ENCODE data around the gene TBATA.

TBATA gene

GRCh38 chr10:70809726-70810125 is 24.5 kb upstream of the TBATA start:
- ChIA-PET POLR2A (no interaction called here), CTCF (interaction anchor here (0.7 to 1.5 kb wide), 5 partner anchors 10 to 260 kb away, joined by 3 to 5 read pairs (median 3); no protein-coding TSS in a partner anchor)
- no peak for TF ChIP-seq CTCF (IDR thresholded peaks at IDR 0.05; ENCODE audit: control extremely low read depth, extremely low read depth, low read depth, missing control alignments)
- no peak for DNase-seq (ENCODE audit: extremely low spot score)

- TF ChIP-seq CTCF (IDR thresholded peaks at IDR 0.05; ENCODE audit: control extremely low read depth, extremely low read depth, low read depth, missing control alignments), result no peak
- no peak for DNase-seq (ENCODE audit: extremely low spot score)
- ChIA-PET CTCF (interaction anchor here (1.0 to 1.3 kb wide), 2 partner anchors 48 to 259 kb away, joined by 3 to 4 read pairs; no protein-coding TSS in a partner anchor), POLR2A (no interaction called here)
Observed at GRCh38 chr10:70809011-70809611, 23.9 kb upstream of the TBATA start.

DNA sequence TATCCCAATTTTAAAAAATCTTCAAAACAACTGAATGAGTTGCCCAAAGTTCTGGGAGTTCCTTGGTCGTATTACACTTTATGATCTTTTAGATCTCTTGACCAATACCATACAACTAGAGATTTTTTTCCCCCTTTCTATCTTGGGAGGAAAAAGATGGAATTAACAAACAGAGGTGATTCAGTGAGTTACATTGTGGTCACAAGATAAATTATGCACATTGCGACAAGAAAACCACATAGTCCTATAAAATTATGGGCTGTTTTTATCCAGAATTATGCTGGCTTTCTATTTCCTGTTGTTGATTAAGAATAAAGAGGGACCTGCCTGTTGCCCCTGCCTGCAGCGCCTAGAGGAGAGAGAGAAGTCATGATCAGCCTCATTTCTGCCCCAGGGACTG is 22.4 kb upstream of the TBATA start:
- TF ChIP-seq CTCF (IDR thresholded peaks at IDR 0.05; ENCODE audit: control extremely low read depth, extremely low read depth, low read depth, missing control alignments), result no peak
- CTCF ChIA-PET, result no interaction called here
- POLR2A ChIA-PET, result no interaction called here
- no peak for DNase-seq (ENCODE audit: extremely low spot score)

DNA sequence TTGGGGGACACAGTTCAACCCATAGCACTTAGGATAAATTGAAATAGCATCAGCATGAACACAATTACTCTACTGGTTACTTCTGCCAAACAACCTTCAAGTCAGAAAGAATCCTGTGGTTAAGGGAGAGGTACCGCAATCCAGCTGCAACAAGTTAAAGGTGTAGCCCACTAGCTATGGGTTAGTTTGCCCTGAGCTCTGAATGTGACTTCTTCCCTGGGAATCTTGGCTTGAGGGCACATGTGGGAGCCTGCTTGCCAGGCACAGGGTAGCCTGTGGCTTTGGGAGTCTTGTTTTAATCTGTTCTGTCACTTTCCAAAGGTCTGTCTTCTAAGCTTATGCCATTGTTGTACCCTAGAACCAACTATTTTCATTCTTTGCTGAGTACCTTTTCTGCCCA is 21.7 kb upstream of the TBATA start:
- CTCF ChIA-PET, result no interaction called here
- DNase-seq (ENCODE audit: extremely low spot score), result no peak
- no peak for TF ChIP-seq CTCF (IDR thresholded peaks at IDR 0.05; ENCODE audit: control extremely low read depth, extremely low read depth, low read depth, missing control alignments)
- POLR2A ChIA-PET, result no interaction called here

GRCh38 chr10:70805619-70806215 is 20.5 kb upstream of the TBATA start:
- ChIA-PET POLR2A (no interaction called here), CTCF (interaction anchor here (0.9 kb wide), 1 partner anchor 97 kb away, joined by 3 read pairs; no protein-coding TSS in a partner anchor)
- DNase-seq (ENCODE audit: extremely low spot score), result no peak
- TF ChIP-seq CTCF (IDR thresholded peaks at IDR 0.05; ENCODE audit: control extremely low read depth, extremely low read depth, low read depth, missing control alignments), result no peak

DNA sequence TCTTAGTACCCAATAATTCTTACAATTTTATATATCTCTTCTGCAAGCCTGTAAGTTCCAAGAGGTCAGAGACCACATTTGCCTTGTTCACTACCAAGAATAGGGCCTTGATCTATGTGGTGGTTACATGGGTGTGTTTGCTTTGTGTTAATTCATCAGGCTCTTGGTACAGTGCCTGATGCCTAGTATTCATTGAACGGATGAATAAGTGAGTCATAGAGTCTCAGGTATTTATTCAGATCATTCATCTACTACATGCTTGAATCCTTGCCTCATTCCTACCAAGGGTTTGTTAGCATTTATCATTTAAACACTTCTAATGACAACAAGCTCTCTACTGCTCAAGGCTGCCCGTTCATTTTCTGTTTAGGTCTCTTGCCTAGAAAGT is 19.2 kb upstream of the TBATA start:
- ChIA-PET CTCF (interaction anchor here (0.9 to 1.1 kb wide), 2 partner anchors 11 to 12 kb away, joined by 3 to 4 read pairs; no protein-coding TSS in a partner anchor), POLR2A (no interaction called here)
- no peak for DNase-seq (ENCODE audit: extremely low spot score)
- TF ChIP-seq CTCF (IDR thresholded peaks at IDR 0.05; ENCODE audit: control extremely low read depth, extremely low read depth, low read depth, missing control alignments), result no peak

Data from GM10248 (cell line).